Transverse colon (tissue), 3 donors: ENCODE results near the gene FIGN.

Experiments
- EP300 ChIP-seq: sonication (generic); formaldehyde crosslinking; IDR thresholded peaks from one replicate; pipeline ENCODE4 v1.6.1; 2017; ENCODE audit warnings: antibody characterized with exemption, low read depth
- POLR2A ChIP-seq: fragments of 450-650 bp; IDR thresholded peaks from one replicate; pipeline ENCODE4 v1.6.1; 2016; ENCODE audit warnings: antibody characterized with exemption, mild to moderate bottlenecking, moderate library complexity
- TF ChIP-seq, protein P1 (sequence below), 5 experiments: fragments of 200-600 bp in 3 of 5; fragments of 450-650 bp in 2 of 5; sonication (generic) in 3 of 5; IDR thresholded peaks; 1 replicate in 2 of 5; 2 replicates in 3 of 5; pipeline ENCODE4 v1.5.1; 2016 to 2017; ENCODE audit warnings: antibody characterized with exemption in 5 of 5, inconsistent platforms in 3 of 5, mild to moderate bottlenecking in 2 of 5, moderate library complexity in 1 of 5

DNA sequence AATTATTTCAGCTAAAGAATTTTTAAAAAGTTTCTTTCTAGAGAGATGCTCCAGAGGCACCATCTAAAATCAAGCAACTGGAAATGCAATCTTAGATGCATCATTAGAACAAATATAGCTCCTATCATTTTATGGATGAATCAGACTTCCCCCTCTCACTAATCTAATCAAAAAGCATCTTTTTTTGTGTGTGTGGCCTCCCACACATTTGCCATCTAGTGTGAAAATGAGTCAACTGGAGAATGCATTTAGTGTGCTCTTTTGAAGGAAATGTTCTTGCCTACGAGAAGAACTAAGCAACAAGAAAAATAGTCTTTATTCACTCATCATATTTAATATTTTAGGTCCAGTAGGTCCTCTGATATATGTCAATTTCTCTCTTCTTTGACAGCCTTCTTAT is 39.5 kb upstream of the FIGN start:
- TF ChIP-seq POLR2A, result no peak
- TF ChIP-seq, protein P1, sequence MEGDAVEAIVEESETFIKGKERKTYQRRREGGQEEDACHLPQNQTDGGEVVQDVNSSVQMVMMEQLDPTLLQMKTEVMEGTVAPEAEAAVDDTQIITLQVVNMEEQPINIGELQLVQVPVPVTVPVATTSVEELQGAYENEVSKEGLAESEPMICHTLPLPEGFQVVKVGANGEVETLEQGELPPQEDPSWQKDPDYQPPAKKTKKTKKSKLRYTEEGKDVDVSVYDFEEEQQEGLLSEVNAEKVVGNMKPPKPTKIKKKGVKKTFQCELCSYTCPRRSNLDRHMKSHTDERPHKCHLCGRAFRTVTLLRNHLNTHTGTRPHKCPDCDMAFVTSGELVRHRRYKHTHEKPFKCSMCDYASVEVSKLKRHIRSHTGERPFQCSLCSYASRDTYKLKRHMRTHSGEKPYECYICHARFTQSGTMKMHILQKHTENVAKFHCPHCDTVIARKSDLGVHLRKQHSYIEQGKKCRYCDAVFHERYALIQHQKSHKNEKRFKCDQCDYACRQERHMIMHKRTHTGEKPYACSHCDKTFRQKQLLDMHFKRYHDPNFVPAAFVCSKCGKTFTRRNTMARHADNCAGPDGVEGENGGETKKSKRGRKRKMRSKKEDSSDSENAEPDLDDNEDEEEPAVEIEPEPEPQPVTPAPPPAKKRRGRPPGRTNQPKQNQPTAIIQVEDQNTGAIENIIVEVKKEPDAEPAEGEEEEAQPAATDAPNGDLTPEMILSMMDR (IDR thresholded peaks at IDR 0.05), result no peak
- TF ChIP-seq EP300, result no peak
